ENCODE data around the gene ARHGAP18. TPM values are rescaled to one million over a fixed set of nuclear protein-coding genes. Genes with fewer than 3 reads are reported as not detected.

Gene ARHGAP18
- total RNA-seq, 1 experiment from 2014 or later: 2.4 TPM

- H3K27ac ChIP-seq (ENCODE audit: insufficient read length, low read depth, low read length): no peak overlapping the region
- Mint-ChIP-seq H3K27ac (no peak overlapping the region), H3K4me3 (no peak overlapping the region), H3K4me1 (peaks cover 5 to 6% of the 10 kb centered on the region in 2 experiments), H3K9me3 (no peaks in the 10 kb centered on the region), H3K27me3 (ENCODE audit: low read depth) (no peaks in the 10 kb centered on the region), H3K36me3 (ENCODE audit: insufficient read depth in 1 of 3, low read depth in 3 of 3) (no peaks in the 10 kb centered on the region)
- no peaks in the 10 kb centered on the region for H4K20me1 ChIP-seq (ENCODE audit: control insufficient read depth, insufficient read depth, insufficient read length)
- no peak overlapping the region for H2BK5ac ChIP-seq (ENCODE audit: insufficient read length, low read length)
- H3K23ac ChIP-seq (ENCODE audit: insufficient read length, low read depth, low read length): no peak overlapping the region
- no peak overlapping the region for H2BK12ac ChIP-seq (ENCODE audit: insufficient read length, low read depth, low read length)
- H3K79me1 ChIP-seq (ENCODE audit: insufficient read depth, low read depth, low read length, poor library complexity, severe bottlenecking): no peaks in the 10 kb centered on the region
- H2BK120ac ChIP-seq (ENCODE audit: low read depth, low read length, poor library complexity, severe bottlenecking): no peak overlapping the region
- H3K23me2 ChIP-seq (ENCODE audit: insufficient read length, low read depth, low read length, poor library complexity, severe bottlenecking): no peaks in the 10 kb centered on the region
- no peak overlapping the region for H2BK15ac ChIP-seq (ENCODE audit: low read depth, low read length)
- H3K18ac ChIP-seq (ENCODE audit: insufficient read length, low read depth, low read length): no peak overlapping the region
- no peak overlapping the region for H4K8ac ChIP-seq (replicated peaks; ENCODE audit: insufficient read length, low read depth, low read length)
- H3K27me3 ChIP-seq (ENCODE audit: insufficient read depth, low read length): no peaks in the 10 kb centered on the region
- no peaks in the 10 kb centered on the region for H3K9me3 ChIP-seq (ENCODE audit: control insufficient read depth, low read depth, low read length)
- H3K4me2 ChIP-seq (ENCODE audit: insufficient read depth, insufficient read length, low read length): no peak overlapping the region
- no peak overlapping the region for H3K56ac ChIP-seq (ENCODE audit: insufficient read length, low read depth, low read length)
- H3K79me2 ChIP-seq (ENCODE audit: insufficient read depth, low read length): no peaks in the 10 kb centered on the region
- H3K4ac ChIP-seq (ENCODE audit: low read depth, low read length): no peak overlapping the region
- no peak overlapping the region for H2BK20ac ChIP-seq (ENCODE audit: low read depth, low read length, poor library complexity, severe bottlenecking)
- H3T11ph ChIP-seq (ENCODE audit: low read length): no peak overlapping the region
- DNase-seq: no peak
- H3K9ac ChIP-seq (ENCODE audit: extremely low read depth, insufficient read length, low read length): no peak overlapping the region
- 100% methylated on average over 1 of the region's 3 CpGs for WGBS (ENCODE audit: extremely low coverage, insufficient read length, low lambda C conversion rate)
- no peak overlapping the region for H2AK5ac ChIP-seq (ENCODE audit: insufficient read length, low read length)
- H4K5ac ChIP-seq (ENCODE audit: insufficient read length, low read depth, low read length): no peak overlapping the region
- no peaks in the 10 kb centered on the region for H3K4me1 ChIP-seq (ENCODE audit: insufficient read depth, low read length)
- TF ChIP-seq CTCF (conservative IDR thresholded peaks at IDR 0.05): no peak
- no peak overlapping the region for H4K91ac ChIP-seq (ENCODE audit: insufficient read length, low read depth, low read length)
- H3K14ac ChIP-seq (ENCODE audit: insufficient read depth, low read length): no peak overlapping the region
- no peak overlapping the region for H2AFZ ChIP-seq (ENCODE audit: low read length)
Measured at GRCh38 chr6:129601323-129601722, 108.7 kb downstream of the ARHGAP18 start.
